Skeletal muscle satellite cell (primary cell): ENCODE measurements around the gene DR1.
"Not testable (repeated sequence)": the region's sequence is repeated elsewhere in the genome, so short reads cannot be mapped to it uniquely, and the experiment has no call there.

Experiments
- H3K27me3 ChIP-seq: 2 replicates; pipeline ENCODE4 v1.7.0; 2013; ENCODE audit warnings: low read length; ENCODE audit not compliant: control insufficient read depth, insufficient read depth
- H3K36me3 ChIP-seq: 2 replicates; pipeline ENCODE4 v1.7.0; 2013; ENCODE audit warnings: mild to moderate bottlenecking, control low read depth, low read length; ENCODE audit not compliant: insufficient read depth
- H3K4me1 ChIP-seq: 2 replicates; pipeline ENCODE4 v1.7.0; 2013; ENCODE audit warnings: low read length; ENCODE audit not compliant: control insufficient read depth, insufficient read depth
- H3K4me2 ChIP-seq: 2 replicates; pipeline ENCODE4 v1.7.0; 2013; ENCODE audit warnings: mild to moderate bottlenecking, low read length
- H3K4me3 ChIP-seq: 2 replicates; pipeline ENCODE4 v1.7.0; 2013; ENCODE audit warnings: low read length
- H3K9ac ChIP-seq: 2 replicates; pipeline ENCODE4 v1.7.0; 2013; ENCODE audit warnings: mild to moderate bottlenecking, low read depth, low read length, moderate library complexity
- H3K9me3 ChIP-seq: replicated peaks from 2 replicates; pipeline ENCODE4 v1.7.0; 2013; ENCODE audit warnings: mild to moderate bottlenecking, control low read depth, low read length

The DR1 gene

GRCh38 chr1:93354749-93355148, 9.0 kb downstream of the DR1 start:
- Histone ChIP-seq H3K9ac (no peak overlapping the region), H3K27me3 (no peaks in the 10 kb centered on the region), H3K4me3 (no peak overlapping the region), H3K36me3 (peaks cover 59% of the 10 kb centered on the region), H3K4me1 (peaks cover 26% of the 10 kb centered on the region), H3K9me3 (no peaks in the 10 kb centered on the region), H3K4me2 (no peak overlapping the region)

DNA sequence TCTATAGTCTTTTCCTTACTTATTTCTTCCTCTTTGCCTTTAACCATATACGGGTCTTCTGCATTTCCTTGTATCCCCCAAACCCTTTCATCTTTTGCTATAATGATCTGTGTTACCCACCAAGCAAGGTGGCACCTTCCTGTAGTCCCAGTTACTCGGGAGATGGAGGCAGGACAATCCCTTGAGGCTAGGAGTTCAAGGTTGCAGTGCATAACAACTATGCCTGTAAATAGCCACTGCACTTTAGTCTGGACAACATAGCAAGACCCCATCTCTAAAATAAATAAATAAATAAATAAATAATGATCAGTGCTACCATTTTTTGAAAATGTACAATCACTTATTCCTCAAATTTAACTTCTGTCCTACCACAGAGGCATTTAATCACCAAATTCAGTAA, 11.5 kb downstream of the DR1 start:
- Histone ChIP-seq H3K36me3 (peaks cover 69% of the 10 kb centered on the region), H3K4me3 (no peak overlapping the region), H3K9ac (no peak overlapping the region), H3K4me1 (peaks cover 13% of the 10 kb centered on the region), H3K27me3 (no peaks in the 10 kb centered on the region), H3K9me3 (no peaks in the 10 kb centered on the region), H3K4me2 (no peak overlapping the region)

DNA sequence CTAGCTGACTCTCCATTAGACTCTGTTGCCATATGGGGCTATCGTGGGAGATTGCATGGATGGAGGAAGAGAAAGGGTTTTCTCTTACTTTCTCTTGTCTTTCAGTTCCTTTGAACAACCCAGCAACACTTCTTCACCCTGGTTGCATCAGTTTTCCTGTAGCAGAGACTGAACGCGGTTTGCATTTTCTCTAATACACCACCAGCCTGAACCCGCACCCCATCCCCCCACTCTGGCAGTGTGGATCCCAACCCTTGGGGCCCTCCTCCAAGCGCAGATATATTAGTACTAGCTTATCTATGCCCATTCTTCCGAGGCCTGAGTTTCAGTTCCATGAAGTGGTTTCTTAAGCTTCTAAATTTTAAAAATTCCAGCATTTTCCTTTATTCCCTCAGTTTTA, 12.6 kb downstream of the DR1 start:
- Histone ChIP-seq H3K9me3 (no peaks in the 10 kb centered on the region), H3K9ac (no peak overlapping the region), H3K27me3 (no peaks in the 10 kb centered on the region), H3K4me1 (peaks cover 8% of the 10 kb centered on the region), H3K36me3 (peaks cover 74% of the 10 kb centered on the region), H3K4me3 (no peak overlapping the region), H3K4me2 (no peak overlapping the region)

- Histone ChIP-seq H3K27me3 (no peaks in the 10 kb centered on the region), H3K36me3 (peaks cover 72% of the 10 kb centered on the region), H3K9me3 (no peaks in the 10 kb centered on the region), H3K4me3 (no peak overlapping the region), H3K9ac (no peak overlapping the region), H3K4me2 (no peak overlapping the region), H3K4me1 (no peaks in the 10 kb centered on the region)
These were observed 14.4 kb downstream of the DR1 start for GRCh38 chr1:93360111-93360510.

DNA sequence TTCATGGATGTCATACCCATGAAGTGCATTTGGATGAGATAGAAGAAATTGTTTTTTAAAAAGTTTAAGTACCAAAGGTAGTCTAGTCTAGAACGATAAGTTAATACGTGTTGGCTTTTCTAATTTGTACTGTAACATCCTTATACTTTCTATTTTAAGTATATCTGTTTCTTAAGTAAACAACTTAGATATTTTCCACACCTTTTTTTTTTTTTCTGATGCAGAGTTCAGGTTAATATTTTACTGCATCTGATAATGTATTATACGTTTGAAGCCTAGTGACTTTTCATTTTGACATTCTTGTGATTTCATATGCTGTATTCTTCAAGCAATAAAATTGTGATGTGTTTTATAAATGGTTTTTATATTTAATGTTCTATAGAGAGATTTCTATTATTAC, 16.5 kb downstream of the DR1 start:
- no peaks in the 10 kb centered on the region for H3K9me3 ChIP-seq
- H3K4me3 ChIP-seq: no peak overlapping the region
- H3K9ac ChIP-seq: no peak overlapping the region
- H3K4me2 ChIP-seq: no peak overlapping the region
- H3K4me1 ChIP-seq: no peaks in the 10 kb centered on the region
- H3K27me3 ChIP-seq: no peaks in the 10 kb centered on the region
- H3K36me3 ChIP-seq: peaks cover 61% of the 10 kb centered on the region

DNA sequence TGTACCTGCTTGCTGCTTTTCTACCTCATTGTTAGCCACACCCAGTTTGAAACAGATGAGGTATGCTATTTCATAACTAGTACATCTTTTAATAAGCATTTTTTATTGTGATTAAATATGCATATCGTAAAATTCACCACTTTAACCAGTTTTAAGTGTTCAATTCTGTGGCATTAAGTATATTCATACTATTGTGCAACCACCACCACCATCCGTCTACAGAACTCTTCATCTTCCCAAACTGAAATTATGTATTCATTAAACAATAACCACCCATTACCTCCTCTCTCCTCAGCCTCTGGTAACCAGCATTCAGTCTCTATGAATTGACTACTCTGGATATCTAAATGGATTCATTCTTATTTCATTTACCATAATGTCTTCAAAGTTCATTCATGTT, 20.1 kb downstream of the DR1 start:
- Histone ChIP-seq H3K4me3 (no peak overlapping the region), H3K27me3 (no peaks in the 10 kb centered on the region), H3K9me3 (no peaks in the 10 kb centered on the region), H3K9ac (no peak overlapping the region), H3K36me3 (peaks cover 41% of the 10 kb centered on the region), H3K4me2 (no peak overlapping the region), H3K4me1 (no peaks in the 10 kb centered on the region)

GRCh38 chr1:93369734-93370133, 24.0 kb downstream of the DR1 start:
- no peak overlapping the region for H3K4me2 ChIP-seq
- no peaks in the 10 kb centered on the region for H3K27me3 ChIP-seq
- H3K4me3 ChIP-seq: no peak overlapping the region
- no peaks in the 10 kb centered on the region for H3K9me3 ChIP-seq
- peaks cover 27% of the 10 kb centered on the region for H3K36me3 ChIP-seq
- no peak overlapping the region for H3K9ac ChIP-seq
- H3K4me1 ChIP-seq: no peaks in the 10 kb centered on the region

DNA sequence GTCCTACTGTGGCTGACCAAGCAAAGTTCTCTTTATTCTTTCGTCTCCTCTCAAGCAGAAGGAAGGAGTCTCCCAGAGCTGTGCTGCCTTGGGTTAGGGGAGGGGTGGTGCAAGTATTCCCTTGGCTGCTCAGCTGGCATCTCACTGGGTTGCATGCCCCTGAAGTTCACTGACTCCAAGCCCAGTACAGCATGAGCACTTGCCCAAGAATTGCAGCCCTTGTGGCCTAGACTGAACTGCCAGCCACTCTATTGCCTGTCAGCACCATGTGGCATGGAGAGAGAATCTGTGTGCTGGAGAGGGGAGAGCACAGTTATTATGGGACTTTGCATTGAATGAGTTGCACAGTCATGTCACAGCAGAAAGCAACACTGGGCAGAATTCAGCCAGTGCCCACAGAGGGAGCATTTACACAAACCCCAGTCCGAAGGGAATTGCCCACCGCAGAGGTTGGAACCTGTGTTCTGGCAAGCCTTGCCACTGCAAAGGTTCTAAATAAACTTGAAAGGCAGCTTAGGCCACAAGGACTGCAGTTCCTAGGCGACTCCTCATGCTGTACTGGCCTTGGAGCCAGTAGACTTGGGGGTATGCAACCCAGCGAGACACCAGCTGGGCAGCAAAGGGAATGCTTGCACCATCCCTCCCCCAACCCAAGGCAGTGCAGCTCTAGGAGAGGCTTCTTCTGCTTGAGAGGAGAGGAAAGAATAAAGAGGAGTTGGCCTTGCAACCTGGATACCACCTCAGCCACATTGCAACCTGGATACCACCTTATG, 28.8 kb downstream of the DR1 start:
- H3K9ac ChIP-seq: no peak overlapping the region
- no peaks in the 10 kb centered on the region for H3K27me3 ChIP-seq
- H3K4me2 ChIP-seq: no peak overlapping the region
- no peaks in the 10 kb centered on the region for H3K9me3 ChIP-seq
- no peak overlapping the region for H3K4me3 ChIP-seq
- peaks cover 6% of the 10 kb centered on the region for H3K36me3 ChIP-seq
- H3K4me1 ChIP-seq: no peaks in the 10 kb centered on the region

GRCh38 chr1:93384656-93385055, 38.9 kb downstream of the DR1 start:
- no peak overlapping the region for H3K4me3 ChIP-seq
- H3K4me1 ChIP-seq: no peaks in the 10 kb centered on the region
- no peak overlapping the region for H3K4me2 ChIP-seq
- no peaks in the 10 kb centered on the region for H3K36me3 ChIP-seq
- no peak overlapping the region for H3K9ac ChIP-seq
- no peaks in the 10 kb centered on the region for H3K27me3 ChIP-seq
- H3K9me3 ChIP-seq: no peaks in the 10 kb centered on the region

DNA sequence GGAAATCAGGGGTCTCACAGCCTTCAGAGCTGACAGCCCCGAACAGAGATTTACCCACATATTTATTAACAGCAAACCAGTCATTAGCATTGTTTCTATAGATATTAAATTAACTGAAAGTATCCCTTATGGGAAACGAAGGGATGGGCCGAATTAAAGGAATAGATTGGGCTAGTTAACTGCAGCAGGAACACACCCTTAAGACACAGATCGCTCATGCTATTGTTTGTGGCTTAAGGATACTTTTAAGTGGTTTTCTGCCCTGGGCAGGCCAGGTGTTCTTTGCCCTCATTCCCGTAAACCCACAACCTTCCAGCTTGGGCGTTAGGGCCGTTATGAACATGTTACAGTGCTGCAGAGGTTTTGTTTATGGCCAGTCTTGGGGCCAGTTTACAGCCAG, 40.6 kb downstream of the DR1 start:
- H3K4me3 ChIP-seq, H3K9me3 ChIP-seq, H3K4me1 ChIP-seq, H3K36me3 ChIP-seq, H3K4me2 ChIP-seq, H3K9ac ChIP-seq, H3K27me3 ChIP-seq: not testable (repeated sequence)

- H3K27me3 ChIP-seq: no peaks in the 10 kb centered on the region
- no peak overlapping the region for H3K9ac ChIP-seq
- H3K4me1 ChIP-seq: no peaks in the 10 kb centered on the region
- no peak overlapping the region for H3K4me2 ChIP-seq
- no peaks in the 10 kb centered on the region for H3K9me3 ChIP-seq
- H3K36me3 ChIP-seq: no peaks in the 10 kb centered on the region
- no peak overlapping the region for H3K4me3 ChIP-seq
These were observed 48.8 kb downstream of the DR1 start for GRCh38 chr1:93394514-93394913.

DNA sequence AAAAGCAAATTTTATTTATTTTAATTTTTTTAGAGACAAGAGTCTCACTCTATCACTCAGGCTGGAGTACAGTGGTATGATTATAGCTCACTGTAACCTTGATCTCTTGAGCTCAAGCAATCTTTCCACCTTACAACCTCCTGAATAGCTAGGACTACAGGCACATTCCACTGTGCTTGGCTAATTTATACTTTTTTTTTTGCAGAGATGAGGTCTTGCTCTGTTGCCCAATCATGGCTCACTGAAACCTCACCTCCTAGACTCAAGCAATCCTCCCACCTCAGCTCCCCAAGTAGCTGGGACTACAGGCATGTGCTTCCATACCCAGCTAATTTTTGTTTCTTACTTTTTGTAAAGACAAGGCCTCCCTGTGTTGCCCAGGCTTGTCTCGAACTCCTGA, 49.5 kb downstream of the DR1 start:
- H3K9me3 ChIP-seq: no peaks in the 10 kb centered on the region
- no peak overlapping the region for H3K9ac ChIP-seq
- no peak overlapping the region for H3K4me2 ChIP-seq
- no peak overlapping the region for H3K4me3 ChIP-seq
- H3K4me1 ChIP-seq: no peaks in the 10 kb centered on the region
- no peaks in the 10 kb centered on the region for H3K36me3 ChIP-seq
- H3K27me3 ChIP-seq: no peaks in the 10 kb centered on the region
